Hepatocyte (in vitro differentiated cells): ENCODE measurements around the gene GALNT7. TPM values are rescaled to one million over a fixed set of nuclear protein-coding genes. Genes with fewer than 3 reads are reported as not detected.

Source experiments
- DNase-seq: peaks from one replicate; pipeline ENCODE4 v3.0.0-alpha.2; 2016; ENCODE audit warnings: low spot score
- H2AFZ ChIP-seq: fragments of 200-600 bp; sonication (generic); 2 replicates; pipeline ENCODE4 v1.6.0; 2016; ENCODE audit warnings: antibody characterized with exemption, mild to moderate bottlenecking
- H3K27ac ChIP-seq: fragments of 200-600 bp; sonication (generic); 2 replicates; pipeline ENCODE4 v1.5.1; 2016; ENCODE audit warnings: mild to moderate bottlenecking
- H3K27me3 ChIP-seq: fragments of 200-600 bp; sonication (generic); 2 replicates; pipeline ENCODE4 v1.6.1; 2016
- H3K36me3 ChIP-seq: fragments of 200-600 bp; sonication (generic); replicated peaks from 2 replicates; pipeline ENCODE4 v1.5.1; 2016; ENCODE audit warnings: low read depth; ENCODE audit not compliant: insufficient read depth
- H3K4me1 ChIP-seq: fragments of 200-600 bp; sonication (generic); 2 replicates; pipeline ENCODE4 v1.5.1; 2016; ENCODE audit warnings: mild to moderate bottlenecking, moderate library complexity; ENCODE audit not compliant: insufficient read depth
- H3K4me2 ChIP-seq: fragments of 200-600 bp; sonication (generic); 2 replicates; pipeline ENCODE4 v1.6.0; 2016
- H3K4me3 ChIP-seq: fragments of 200-600 bp; sonication (generic); 2 replicates; pipeline ENCODE4 v1.5.1; 2016; ENCODE audit warnings: mild to moderate bottlenecking
- H3K79me2 ChIP-seq: fragments of 200-600 bp; sonication (generic); 2 replicates; pipeline ENCODE4 v1.6.0; 2017; ENCODE audit warnings: mild to moderate bottlenecking
- H3K9me2 ChIP-seq: fragments of 200-600 bp; sonication (generic); replicated peaks from 2 replicates; pipeline ENCODE4 v1.6.0; 2017; ENCODE audit warnings: mild to moderate bottlenecking; ENCODE audit not compliant: insufficient read depth
- H3K9me3 ChIP-seq: fragments of 200-600 bp; sonication (generic); 2 replicates; pipeline ENCODE4 v1.5.1; 2016; ENCODE audit warnings: low read depth, mild to moderate bottlenecking
- H4K20me1 ChIP-seq: fragments of 200-600 bp; sonication (generic); 2 replicates; pipeline ENCODE4 v1.6.0; 2016; ENCODE audit warnings: mild to moderate bottlenecking; ENCODE audit not compliant: insufficient read depth, poor library complexity, severe bottlenecking
- CTCF ChIP-seq: fragments of 200-600 bp; sonication (generic); IDR thresholded peaks from 2 replicates; pipeline ENCODE4 v1.5.1; 2016; ENCODE audit warnings: antibody characterized with exemption, mild to moderate bottlenecking; ENCODE audit not compliant: poor library complexity
- EZH2 ChIP-seq: fragments of 200-600 bp; sonication (generic); IDR thresholded peaks from 2 replicates; pipeline ENCODE4 v1.6.1; 2016; ENCODE audit warnings: antibody characterized with exemption, mild to moderate bottlenecking, borderline replicate concordance
- EZH2phosphoT487 ChIP-seq: fragments of 200-600 bp; sonication (generic); IDR thresholded peaks from one replicate; pipeline ENCODE4 v1.6.1; 2018; ENCODE audit warnings: antibody characterized with exemption, mild to moderate bottlenecking, low read depth, moderate library complexity; ENCODE audit not compliant: unreplicated experiment, severe bottlenecking
- WGBS: methylation state at CpG from one replicate; pipeline ENCODE4 v1.1.6; 2016; ENCODE audit warnings: low lambda C conversion rate; ENCODE audit errors: missing lambda C conversion rate; 5-methylcytosine and 5-hydroxymethylcytosine counted together
- polyA plus RNA-seq: library from polyadenylated mRNA; unstranded; fragments of >200 nt; fragmentation: Nextera tagmentation; extraction: Ambion mirVana; gene quantifications from 2 replicates; pipeline ENCODE4 v1.2.1, GENCODE V29; 2016
- total RNA-seq: library from RNA; depleted of rRNA; stranded (reverse); fragments of >200 nt; gene quantifications from 2 replicates; pipeline ENCODE4 v1.2.3, GENCODE V29; 2014

The GALNT7 gene
- total and polyA plus RNA-seq, 2 experiments from 2014 or later = 23.7 to 44.6 TPM

GRCh38 chr4:173171987-173172386 is 3.4 kb downstream of the GALNT7 start:
- Histone ChIP-seq H3K4me1 (peaks cover 12% of the 10 kb centered on the region), H3K36me3 (no peaks in the 10 kb centered on the region), H3K27ac (no peak overlapping the region), H2AFZ (no peak overlapping the region), H3K9me3 (no peaks in the 10 kb centered on the region), H3K4me2 (no peak overlapping the region), H3K4me3 (no peak overlapping the region), H4K20me1 (peaks cover 12% of the 10 kb centered on the region), H3K9me2 (no peaks in the 10 kb centered on the region), H3K79me2 (peaks cover 68% of the 10 kb centered on the region), H3K27me3 (no peaks in the 10 kb centered on the region)
- WGBS = 78% methylated on average over 8 of the region's 8 CpGs
- TF ChIP-seq CTCF (no peak), EZH2phosphoT487 (no peak)
- DNase-seq = no peak

- no peaks in the 10 kb centered on the region for H3K36me3 ChIP-seq
- 100% methylated on average over 2 of the region's 2 CpGs for WGBS
- peaks cover 12% of the 10 kb centered on the region for H4K20me1 ChIP-seq
- no peak overlapping the region for H3K4me3 ChIP-seq
- DNase-seq = no peak
- H2AFZ ChIP-seq = no peak overlapping the region
- no peak for TF ChIP-seq EZH2
- TF ChIP-seq EZH2phosphoT487 = no peak
- no peak for TF ChIP-seq CTCF
- no peaks in the 10 kb centered on the region for H3K9me3 ChIP-seq
- H3K27me3 ChIP-seq = no peaks in the 10 kb centered on the region
- peaks cover 12% of the 10 kb centered on the region for H3K4me1 ChIP-seq
- H3K79me2 ChIP-seq = peaks cover 90% of the 10 kb centered on the region
- no peak overlapping the region for H3K27ac ChIP-seq
- H3K9me2 ChIP-seq = no peaks in the 10 kb centered on the region
- no peak overlapping the region for H3K4me2 ChIP-seq
Observed at GRCh38 chr4:173174184-173174583, 5.6 kb downstream of the GALNT7 start.

GRCh38 chr4:173174594-173175012 is 6.0 kb downstream of the GALNT7 start:
- no peak overlapping the region for H3K4me3 ChIP-seq
- no peak overlapping the region for H2AFZ ChIP-seq
- peaks cover 12% of the 10 kb centered on the region for H4K20me1 ChIP-seq
- no peaks in the 10 kb centered on the region for H3K36me3 ChIP-seq
- peaks cover 95% of the 10 kb centered on the region for H3K79me2 ChIP-seq
- H3K9me3 ChIP-seq = no peaks in the 10 kb centered on the region
- H3K9me2 ChIP-seq = no peaks in the 10 kb centered on the region
- H3K4me1 ChIP-seq = peaks cover 12% of the 10 kb centered on the region
- no peak for TF ChIP-seq EZH2
- no peak for TF ChIP-seq EZH2phosphoT487
- no peak for TF ChIP-seq CTCF
- no peak overlapping the region for H3K4me2 ChIP-seq
- WGBS = 77% methylated on average over 3 of the region's 3 CpGs
- no peak overlapping the region for H3K27ac ChIP-seq
- no peaks in the 10 kb centered on the region for H3K27me3 ChIP-seq
- DNase-seq = peak; percentile 29

- peaks cover 99% of the 10 kb centered on the region for H3K79me2 ChIP-seq
- WGBS = 93% methylated on average over 6 of the region's 6 CpGs
Observed at GRCh38 chr4:173176010-173176409, 7.4 kb downstream of the GALNT7 start.

More at GRCh38 chr4:173176010-173176409, 7.4 kb downstream of the GALNT7 start:
- no peak for DNase-seq
- Histone ChIP-seq H4K20me1 (peaks cover 5% of the 10 kb centered on the region), H3K9me2 (no peaks in the 10 kb centered on the region), H3K36me3 (no peaks in the 10 kb centered on the region), H2AFZ (no peak overlapping the region), H3K9me3 (no peaks in the 10 kb centered on the region), H3K27ac (no peak overlapping the region), H3K27me3 (no peaks in the 10 kb centered on the region), H3K4me3 (no peak overlapping the region), H3K4me1 (peaks cover 4% of the 10 kb centered on the region), H3K4me2 (no peak overlapping the region)
- TF ChIP-seq EZH2 (no peak), EZH2phosphoT487 (no peak), CTCF (no peak)
